Head of caudate nucleus (tissue), 42 donors: ENCODE results near the gene PSMD1.
"Not testable (repeated sequence)": the region's sequence is repeated elsewhere in the genome, so short reads cannot be mapped to it uniquely, and the experiment has no call there.

Source experiments
- DNase-seq, 42 donors: peaks; one replicate each; pipeline versions ENCODE4 v3.0.0 to v3.0.0-alpha.2; 2020 to 2021; ENCODE audit warnings: mixed read lengths in 7 of 42
- intact Hi-C: fragments of 100-400 bp; cut with DNase I; formaldehyde crosslinking; loops from one replicate; pipeline ENCODE4 v1.15.0; 2022

Gene PSMD1

GRCh38 chr2:231050018-231050901 is 6.4 kb upstream of the PSMD1 start:
- peak in 26 of 42 donors; percentile 8 to 79 (median 56) for DNase-seq
- intact Hi-C loops, result loop anchor here (10.0 kb wide), 1 partner anchor 185 kb away; the partner anchor contains the start of gene ITM2C

- intact Hi-C loops, result loop anchor here (10.0 kb wide), 1 partner anchor 186 kb away; the partner anchor contains the start of gene ITM2C
- no peak for DNase-seq
These were observed 5.6 kb upstream of the PSMD1 start for GRCh38 chr2:231051116-231051515.

GRCh38 chr2:231052494-231053451 is 3.9 kb upstream of the PSMD1 start:
- DNase-seq, result peak; percentile 71 to 95 (median 89)
- intact Hi-C loops, result loop anchor here (10.0 kb wide), 1 partner anchor 188 kb away; the partner anchor contains the start of gene ITM2C

- intact Hi-C loops, result loop anchor here (10.0 kb wide), 1 partner anchor 189 kb away; the partner anchor contains the start of gene ITM2C
- DNase-seq, result no peak
These were observed 2.8 kb upstream of the PSMD1 start for GRCh38 chr2:231053846-231054245.

GRCh38 chr2:231057590-231057989 is 923 bp downstream of the PSMD1 start:
- intact Hi-C loops, result loop anchor here (10.0 kb wide), 1 partner anchor 193 kb away; the partner anchor contains the start of gene ITM2C

GRCh38 chr2:231058761-231059550 is 2.3 kb downstream of the PSMD1 start:
- intact Hi-C loops, result loop anchor here (10.0 kb wide), 1 partner anchor 194 kb away; the partner anchor contains the start of gene ITM2C
- no peak for DNase-seq

More at GRCh38 chr2:231057590-231057989, 923 bp downstream of the PSMD1 start:
- no peak for DNase-seq

- intact Hi-C loops, result loop anchor here (10.0 kb wide), 1 partner anchor 195 kb away; the partner anchor contains the start of gene ITM2C
These were observed 3.1 kb downstream of the PSMD1 start for GRCh38 chr2:231059756-231060155.

GRCh38 chr2:231062776-231063175 is 6.1 kb downstream of the PSMD1 start:
- intact Hi-C loops, result no loop called here
- DNase-seq, result no peak

More at GRCh38 chr2:231059756-231060155, 3.1 kb downstream of the PSMD1 start:
- DNase-seq, result no peak

GRCh38 chr2:231063347-231063746 is 6.7 kb downstream of the PSMD1 start:
- no peak for DNase-seq
- intact Hi-C loops, result no loop called here

- DNase-seq, result no peak
- intact Hi-C loops, result no loop called here
These were observed 9.3 kb downstream of the PSMD1 start for GRCh38 chr2:231065966-231066365.

- DNase-seq, intact Hi-C loops: not testable (repeated sequence)
These were observed 10.9 kb downstream of the PSMD1 start for GRCh38 chr2:231067531-231067930.

- intact Hi-C loops, result no loop called here
- DNase-seq, result no peak
These were observed 12.0 kb downstream of the PSMD1 start for GRCh38 chr2:231068525-231069222.

- intact Hi-C loops, result no loop called here
- no peak for DNase-seq
These were observed 12.8 kb downstream of the PSMD1 start for GRCh38 chr2:231069379-231070054.

GRCh38 chr2:231084565-231084964 is 27.9 kb downstream of the PSMD1 start:
- intact Hi-C loops, result no loop called here
- no peak for DNase-seq

GRCh38 chr2:231088754-231089153 is 32.1 kb downstream of the PSMD1 start:
- intact Hi-C loops, result no loop called here
- DNase-seq, result no peak

GRCh38 chr2:231093933-231094332 is 37.3 kb downstream of the PSMD1 start:
- DNase-seq, result no peak

GRCh38 chr2:231094736-231095346 is 38.2 kb downstream of the PSMD1 start:
- no peak for DNase-seq
- intact Hi-C loops, result loop anchor here (10.0 kb wide), 1 partner anchor 360 kb away; no protein-coding TSS in a partner anchor

More at GRCh38 chr2:231093933-231094332, 37.3 kb downstream of the PSMD1 start:
- intact Hi-C loops, result loop anchor here (10.0 kb wide), 1 partner anchor 361 kb away; no protein-coding TSS in a partner anchor
